Measurements from ENCODE around the gene CERS6.

GRCh38 chr2:168666339-168666738 is 210.3 kb downstream of the CERS6 start:
- TF ChIP-seq CTCF (IDR thresholded peaks at IDR 0.05) (no peak), POLR2A (IDR thresholded peaks at IDR 0.05) (no peak)
